Breast epithelium (tissue), 4 donors: ENCODE data around the gene NCKAP5. TPM values are rescaled to one million over a fixed set of nuclear protein-coding genes. Genes with fewer than 3 reads are reported as not detected.

Experiments used
- DNase-seq, 2 donors: peaks; one replicate each; pipeline ENCODE4 v3.0.0-alpha.2; 2019; ENCODE audit warnings: low spot score in 2 of 2
- H3K27ac ChIP-seq, 2 donors: fragments of 200-600 bp; sonication (generic) in 1 of 2; one replicate each; pipeline ENCODE4 v1.5.1; 2016 to 2019; ENCODE audit warnings: mild to moderate bottlenecking in 1 of 2
- H3K27me3 ChIP-seq, 2 donors: fragments of 200-600 bp; sonication (generic) in 1 of 2; one replicate each; pipeline versions ENCODE4 v1.5.1 to v1.6.0; 2017 to 2019; ENCODE audit warnings: control low read depth in 1 of 2, mild to moderate bottlenecking in 1 of 2
- H3K36me3 ChIP-seq: fragments of 200-600 bp; one replicate; pipeline ENCODE4 v1.5.1; 2019
- H3K4me1 ChIP-seq, 2 donors: fragments of 200-600 bp; sonication (generic); one replicate each; pipeline ENCODE4 v1.5.1; 2016 to 2019; ENCODE audit warnings: control low read depth in 1 of 2
- H3K4me3 ChIP-seq, 3 donors: fragments of 200-600 bp; sonication (generic); 1 replicate in 2 of 3; 2 replicates in 1 of 3; pipeline ENCODE4 v1.5.1; 2016 to 2019; ENCODE audit warnings: mild to moderate bottlenecking in 3 of 3, moderate library complexity in 2 of 3
- H3K9me3 ChIP-seq, 2 donors: fragments of 200-600 bp; sonication (generic) in 1 of 2; one replicate each; pipeline ENCODE4 v1.5.1; 2016 to 2019; ENCODE audit warnings: control low read depth in 1 of 2
- POLR2A ChIP-seq: fragments of 450-650 bp; IDR thresholded peaks from one replicate; pipeline ENCODE4 v1.6.1; 2016; ENCODE audit warnings: antibody characterized with exemption, mild to moderate bottlenecking, moderate library complexity
- POLR2AphosphoS5 ChIP-seq, 3 donors: sonication (generic); formaldehyde crosslinking; IDR thresholded peaks; one replicate each; pipeline ENCODE4 v1.6.1; 2017; ENCODE audit warnings: antibody characterized with exemption in 3 of 3
- intact Hi-C: fragments of 100-400 bp; cut with DNase I; formaldehyde crosslinking; loops from one replicate; pipeline ENCODE4 v1.15.1; 2023; ENCODE audit warnings: low total_unique reads
- total RNA-seq, 3 donors: library from RNA; depleted of rRNA; stranded (reverse); fragments of >200 nt; gene quantifications; one replicate each; pipeline ENCODE4 v1.1.0, GENCODE V29; 2016
- TF ChIP-seq, protein P1 (sequence below), 3 donors: fragments of 450-650 bp; IDR thresholded peaks; one replicate each; pipeline ENCODE4 v1.5.1; 2016 to 2017; ENCODE audit warnings: antibody characterized with exemption in 3 of 3, mild to moderate bottlenecking in 3 of 3, moderate library complexity in 3 of 3

The NCKAP5 gene
- total RNA-seq, 3 donors from 2014 or later, result 1.1 to 10.5 (median 6.1) TPM

- TF ChIP-seq, protein P1, sequence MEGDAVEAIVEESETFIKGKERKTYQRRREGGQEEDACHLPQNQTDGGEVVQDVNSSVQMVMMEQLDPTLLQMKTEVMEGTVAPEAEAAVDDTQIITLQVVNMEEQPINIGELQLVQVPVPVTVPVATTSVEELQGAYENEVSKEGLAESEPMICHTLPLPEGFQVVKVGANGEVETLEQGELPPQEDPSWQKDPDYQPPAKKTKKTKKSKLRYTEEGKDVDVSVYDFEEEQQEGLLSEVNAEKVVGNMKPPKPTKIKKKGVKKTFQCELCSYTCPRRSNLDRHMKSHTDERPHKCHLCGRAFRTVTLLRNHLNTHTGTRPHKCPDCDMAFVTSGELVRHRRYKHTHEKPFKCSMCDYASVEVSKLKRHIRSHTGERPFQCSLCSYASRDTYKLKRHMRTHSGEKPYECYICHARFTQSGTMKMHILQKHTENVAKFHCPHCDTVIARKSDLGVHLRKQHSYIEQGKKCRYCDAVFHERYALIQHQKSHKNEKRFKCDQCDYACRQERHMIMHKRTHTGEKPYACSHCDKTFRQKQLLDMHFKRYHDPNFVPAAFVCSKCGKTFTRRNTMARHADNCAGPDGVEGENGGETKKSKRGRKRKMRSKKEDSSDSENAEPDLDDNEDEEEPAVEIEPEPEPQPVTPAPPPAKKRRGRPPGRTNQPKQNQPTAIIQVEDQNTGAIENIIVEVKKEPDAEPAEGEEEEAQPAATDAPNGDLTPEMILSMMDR (IDR thresholded peaks at IDR 0.05), result no peak
- TF ChIP-seq POLR2A (no peak), POLR2AphosphoS5 (IDR thresholded peaks at IDR 0.05) (no peak)
- Histone ChIP-seq H3K9me3 (no peaks in the 10 kb centered on the region), H3K27ac (no peak overlapping the region), H3K4me1 (no peaks in the 10 kb centered on the region), H3K27me3 (no peaks in the 10 kb centered on the region), H3K4me3 (no peak overlapping the region), H3K36me3 (no peaks in the 10 kb centered on the region)
- no peak for DNase-seq
- intact Hi-C loops, result no loop called here
Observed at GRCh38 chr2:132776287-132776686, 792.0 kb downstream of the NCKAP5 start.

DNA sequence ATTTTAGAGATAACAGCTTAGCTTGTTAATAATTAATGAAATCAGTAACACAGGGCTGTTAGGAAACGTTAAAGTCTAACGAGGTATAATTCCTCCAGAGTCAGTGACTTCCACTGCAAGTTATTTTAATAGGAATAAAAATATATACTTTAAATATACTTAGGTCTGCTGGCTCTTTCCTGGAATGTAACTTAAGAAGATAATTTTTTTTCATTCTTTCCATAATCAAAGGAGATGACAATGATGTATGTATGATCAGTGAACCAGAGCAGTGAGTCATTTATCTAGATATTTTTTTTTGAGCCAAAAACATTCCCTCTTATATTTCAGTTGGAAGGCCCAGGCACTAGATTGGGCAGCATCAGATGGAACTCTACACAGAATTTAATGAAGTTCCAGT, 794.1 kb downstream of the NCKAP5 start:
- DNase-seq, result no peak
- no peak overlapping the region for H3K4me3 ChIP-seq
- H3K4me1 ChIP-seq, result no peaks in the 10 kb centered on the region
- H3K27me3 ChIP-seq, result no peaks in the 10 kb centered on the region
- H3K27ac ChIP-seq, result no peak overlapping the region
- no peaks in the 10 kb centered on the region for H3K9me3 ChIP-seq
- TF ChIP-seq, protein P1 (IDR thresholded peaks at IDR 0.05), result no peak
- TF ChIP-seq POLR2AphosphoS5 (IDR thresholded peaks at IDR 0.05), result no peak
- TF ChIP-seq POLR2A, result no peak
- intact Hi-C loops, result no loop called here
- H3K36me3 ChIP-seq, result no peaks in the 10 kb centered on the region

DNA sequence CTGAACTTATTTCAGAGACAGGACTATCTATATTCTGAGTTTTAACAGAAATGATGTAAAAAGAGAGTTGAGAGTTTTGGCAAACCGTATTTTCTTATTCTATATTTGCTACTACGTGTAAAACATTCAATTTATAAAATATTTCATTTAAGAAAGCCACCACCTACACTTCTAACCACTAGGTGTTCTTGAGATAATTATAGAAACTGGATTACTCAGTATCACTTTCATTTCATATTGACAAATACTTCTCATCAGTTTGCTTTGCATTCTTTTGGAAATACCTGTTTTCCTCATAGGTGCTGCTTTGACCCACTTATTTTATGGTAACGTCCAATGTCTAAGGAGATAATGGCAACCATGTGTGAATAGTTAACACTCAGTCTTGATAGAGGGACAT, 794.9 kb downstream of the NCKAP5 start:
- Histone ChIP-seq H3K4me1 (no peaks in the 10 kb centered on the region), H3K36me3 (no peaks in the 10 kb centered on the region), H3K4me3 (no peak overlapping the region), H3K9me3 (no peaks in the 10 kb centered on the region), H3K27ac (no peak overlapping the region), H3K27me3 (no peaks in the 10 kb centered on the region)
- intact Hi-C loops, result no loop called here
- no peak for DNase-seq
- TF ChIP-seq POLR2A, result no peak
- no peak for TF ChIP-seq POLR2AphosphoS5 (IDR thresholded peaks at IDR 0.05)
- TF ChIP-seq, protein P1 (IDR thresholded peaks at IDR 0.05), result no peak

DNA sequence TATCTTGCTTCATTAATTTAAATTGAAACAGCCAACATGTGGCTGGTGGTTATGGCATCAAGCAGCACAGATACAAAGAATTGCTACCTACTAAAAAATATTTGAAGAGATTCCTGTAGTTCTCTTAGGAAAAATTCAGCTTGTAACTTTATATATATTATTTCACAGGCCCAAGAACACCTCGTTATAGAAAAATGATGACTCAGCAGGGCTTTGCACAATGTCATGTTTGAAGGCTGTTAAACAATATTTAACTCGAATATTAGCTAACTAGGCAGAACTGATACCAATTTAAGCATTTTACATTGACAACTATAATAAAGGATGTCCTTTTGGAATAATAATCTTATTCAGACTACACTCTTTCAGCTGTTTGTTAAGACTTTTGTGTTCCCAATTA, 795.9 kb downstream of the NCKAP5 start:
- TF ChIP-seq POLR2AphosphoS5 (IDR thresholded peaks at IDR 0.05), result no peak
- TF ChIP-seq, protein P1 (IDR thresholded peaks at IDR 0.05), result no peak
- TF ChIP-seq POLR2A, result no peak
- H3K27me3 ChIP-seq, result no peaks in the 10 kb centered on the region
- no peaks in the 10 kb centered on the region for H3K9me3 ChIP-seq
- no peaks in the 10 kb centered on the region for H3K36me3 ChIP-seq
- intact Hi-C loops, result no loop called here
- no peak for DNase-seq
- no peak overlapping the region for H3K27ac ChIP-seq
- H3K4me1 ChIP-seq, result no peaks in the 10 kb centered on the region
- no peak overlapping the region for H3K4me3 ChIP-seq

- intact Hi-C loops, result no loop called here
- H3K4me3 ChIP-seq, result no peak overlapping the region
- no peaks in the 10 kb centered on the region for H3K4me1 ChIP-seq
- no peaks in the 10 kb centered on the region for H3K36me3 ChIP-seq
- TF ChIP-seq, protein P1 (IDR thresholded peaks at IDR 0.05), result no peak
- no peak for TF ChIP-seq POLR2A
- no peak overlapping the region for H3K27ac ChIP-seq
- no peaks in the 10 kb centered on the region for H3K27me3 ChIP-seq
- no peaks in the 10 kb centered on the region for H3K9me3 ChIP-seq
- no peak for DNase-seq
Observed at GRCh38 chr2:132766573-132766972, 801.7 kb downstream of the NCKAP5 start.
